Stimulated activated CD8-positive, alpha-beta memory T cell treated with anti-CD3 and anti-CD28 coated beads, Interleukin-15, amount 100 ng/mL, for 24 hours (primary cell): ENCODE data around the gene PIGN.

Source experiments
- DNase-seq: peaks from one replicate; pipeline ENCODE4 v3.0.0-alpha.2; 2020; ENCODE audit warnings: low read depth

Gene PIGN, protein sequence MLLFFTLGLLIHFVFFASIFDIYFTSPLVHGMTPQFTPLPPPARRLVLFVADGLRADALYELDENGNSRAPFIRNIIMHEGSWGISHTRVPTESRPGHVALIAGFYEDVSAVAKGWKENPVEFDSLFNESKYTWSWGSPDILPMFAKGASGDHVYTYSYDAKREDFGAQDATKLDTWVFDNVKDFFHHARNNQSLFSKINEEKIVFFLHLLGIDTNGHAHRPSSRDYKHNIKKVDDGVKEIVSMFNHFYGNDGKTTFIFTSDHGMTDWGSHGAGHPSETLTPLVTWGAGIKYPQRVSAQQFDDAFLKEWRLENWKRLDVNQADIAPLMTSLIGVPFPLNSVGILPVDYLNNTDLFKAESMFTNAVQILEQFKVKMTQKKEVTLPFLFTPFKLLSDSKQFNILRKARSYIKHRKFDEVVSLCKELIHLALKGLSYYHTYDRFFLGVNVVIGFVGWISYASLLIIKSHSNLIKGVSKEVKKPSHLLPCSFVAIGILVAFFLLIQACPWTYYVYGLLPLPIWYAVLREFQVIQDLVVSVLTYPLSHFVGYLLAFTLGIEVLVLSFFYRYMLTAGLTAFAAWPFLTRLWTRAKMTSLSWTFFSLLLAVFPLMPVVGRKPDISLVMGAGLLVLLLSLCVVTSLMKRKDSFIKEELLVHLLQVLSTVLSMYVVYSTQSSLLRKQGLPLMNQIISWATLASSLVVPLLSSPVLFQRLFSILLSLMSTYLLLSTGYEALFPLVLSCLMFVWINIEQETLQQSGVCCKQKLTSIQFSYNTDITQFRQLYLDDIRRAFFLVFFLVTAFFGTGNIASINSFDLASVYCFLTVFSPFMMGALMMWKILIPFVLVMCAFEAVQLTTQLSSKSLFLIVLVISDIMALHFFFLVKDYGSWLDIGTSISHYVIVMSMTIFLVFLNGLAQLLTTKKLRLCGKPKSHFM

GRCh38 chr18:62186774-62187542, at the start of gene PIGN, which contains the start of gene RELCH:
Gene PIGN, minus strand, starts transcription at chr18:62187056. Its CDS starts 25,703 bp downstream, at chr18:62161353.
Gene RELCH, plus strand, starts transcription at chr18:62187255. Its CDS starts 251 bp downstream, at chr18:62187506.
- DNase-seq, result peak; percentile 67

DNA sequence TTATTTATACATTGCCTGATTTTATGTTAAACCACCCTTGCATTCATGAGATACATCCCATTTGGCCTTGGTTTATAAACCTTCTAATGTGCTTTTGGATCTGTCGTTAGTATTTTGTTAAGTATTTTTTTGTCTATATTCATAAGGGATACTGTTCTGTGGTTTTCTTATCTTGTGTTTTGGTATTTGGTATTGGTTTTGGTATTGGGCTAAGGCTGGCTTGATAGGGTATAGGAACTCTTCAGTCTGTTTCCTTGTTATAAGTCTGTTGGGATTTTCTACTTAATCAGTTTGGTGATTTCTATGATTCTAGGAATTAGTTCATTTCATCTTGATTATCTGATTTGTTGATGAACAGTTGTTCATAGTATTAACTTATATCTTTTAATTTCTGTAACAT, 49.4 kb upstream of the PIGN start:
- no peak for DNase-seq

- DNase-seq, result no peak
Measured at GRCh38 chr18:62226047-62226446, 39.2 kb upstream of the PIGN start.

DNA sequence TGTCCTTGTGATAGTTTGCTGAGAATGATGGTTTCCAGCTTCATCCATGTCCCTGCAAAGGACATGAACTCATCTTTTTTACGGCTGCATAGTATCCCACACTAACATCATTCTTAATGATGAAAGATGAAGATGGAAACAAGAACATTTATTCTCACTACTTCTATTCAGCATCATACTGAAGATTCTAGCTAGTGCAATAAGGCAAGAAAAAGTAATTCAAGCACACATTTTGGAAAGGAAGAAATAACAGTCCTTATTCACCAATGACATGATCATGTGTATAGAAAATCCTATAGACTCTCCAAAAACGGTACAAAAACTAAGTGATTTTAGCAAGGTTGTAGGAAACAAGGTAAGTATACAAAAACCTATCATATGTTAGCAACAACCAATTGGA, 37.4 kb upstream of the PIGN start:
- DNase-seq, result no peak

DNA sequence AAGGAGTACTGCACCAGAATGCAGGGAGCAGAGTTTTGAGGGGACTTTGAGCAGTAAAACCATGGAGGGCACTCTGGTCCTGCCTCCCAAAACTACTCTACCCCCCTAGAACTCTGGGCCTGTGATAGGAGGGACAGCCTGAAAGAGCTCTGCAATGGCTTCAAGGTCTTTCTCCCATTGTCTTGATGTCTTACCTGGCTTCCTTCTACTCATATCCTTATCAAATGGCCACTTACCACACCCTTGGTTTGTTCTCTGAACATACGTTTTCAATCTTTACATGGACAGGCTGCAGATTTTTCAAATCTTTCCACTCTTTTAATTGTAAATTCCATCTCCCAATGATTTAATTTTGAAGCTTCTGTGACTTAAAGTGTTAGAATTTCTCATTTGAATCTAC, 27.9 kb upstream of the PIGN start:
- no peak for DNase-seq

GRCh38 chr18:62211325-62211828, 24.5 kb upstream of the PIGN start:
- DNase-seq, result no peak

GRCh38 chr18:62210138-62210537, 23.3 kb upstream of the PIGN start:
- DNase-seq, result no peak

DNA sequence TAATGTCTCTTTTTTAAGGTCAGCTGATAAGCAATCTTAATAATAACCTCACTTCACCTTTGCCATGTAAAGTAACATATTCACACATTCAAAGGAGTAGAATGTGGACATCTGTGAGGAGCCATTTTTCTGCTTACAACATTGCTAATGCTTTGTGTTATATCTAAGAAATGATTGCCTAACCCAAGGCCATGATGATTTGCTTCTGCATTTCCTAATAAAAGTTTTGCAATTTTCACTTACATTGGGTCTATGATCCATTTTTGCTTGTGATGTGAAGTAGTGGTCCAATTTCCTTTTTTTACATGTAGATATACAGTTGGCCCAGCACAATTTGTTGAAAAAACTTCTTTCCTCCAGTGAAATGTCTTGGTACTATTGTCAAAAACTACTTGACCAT, 22.2 kb upstream of the PIGN start:
- DNase-seq, result no peak

- no peak for DNase-seq
Measured at GRCh38 chr18:62206593-62206992, 19.7 kb upstream of the PIGN start.

- no peak for DNase-seq
Measured at GRCh38 chr18:62205824-62206223, 19.0 kb upstream of the PIGN start.

GRCh38 chr18:62201870-62202269, 15.0 kb upstream of the PIGN start:
- no peak for DNase-seq

DNA sequence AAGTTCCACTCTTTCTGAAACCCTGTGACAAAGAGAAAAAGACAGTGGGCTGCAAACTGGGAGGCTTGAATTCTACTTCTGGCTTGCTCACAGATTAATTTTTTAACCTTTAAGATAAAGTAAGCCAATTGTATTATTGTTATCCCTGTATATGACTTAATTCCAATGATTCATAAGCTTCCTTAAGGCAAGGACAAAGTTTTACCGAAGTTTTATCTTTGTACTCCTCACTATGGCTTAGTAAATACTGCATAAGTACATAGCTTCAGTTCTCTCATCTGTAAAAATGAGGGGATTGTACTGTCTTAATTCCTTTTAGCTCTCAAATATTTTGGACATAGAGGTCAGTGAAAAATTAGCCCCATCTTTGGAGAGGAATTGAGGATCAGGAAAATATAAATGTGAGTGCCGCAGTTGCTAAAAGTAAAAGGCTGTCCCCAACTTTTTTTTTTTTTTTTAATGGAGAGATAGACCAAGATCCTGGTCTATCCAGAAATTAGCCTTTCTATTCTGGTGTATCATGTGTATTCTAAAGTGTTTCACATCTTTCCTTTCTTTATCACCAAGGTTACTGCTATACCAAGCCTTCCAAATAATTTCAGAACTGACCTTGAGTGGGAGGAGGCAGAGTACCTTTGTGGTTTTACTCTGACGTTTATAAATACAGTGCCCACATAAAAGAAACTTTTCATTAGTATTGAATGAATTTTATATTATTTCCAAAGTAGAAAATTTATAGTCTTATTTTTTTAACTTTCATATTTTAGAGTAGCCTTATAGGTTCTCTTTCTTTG, 13.5 kb upstream of the PIGN start:
- DNase-seq, result no peak

- DNase-seq, result no peak
Measured at GRCh38 chr18:62199629-62200028, 12.8 kb upstream of the PIGN start.

DNA sequence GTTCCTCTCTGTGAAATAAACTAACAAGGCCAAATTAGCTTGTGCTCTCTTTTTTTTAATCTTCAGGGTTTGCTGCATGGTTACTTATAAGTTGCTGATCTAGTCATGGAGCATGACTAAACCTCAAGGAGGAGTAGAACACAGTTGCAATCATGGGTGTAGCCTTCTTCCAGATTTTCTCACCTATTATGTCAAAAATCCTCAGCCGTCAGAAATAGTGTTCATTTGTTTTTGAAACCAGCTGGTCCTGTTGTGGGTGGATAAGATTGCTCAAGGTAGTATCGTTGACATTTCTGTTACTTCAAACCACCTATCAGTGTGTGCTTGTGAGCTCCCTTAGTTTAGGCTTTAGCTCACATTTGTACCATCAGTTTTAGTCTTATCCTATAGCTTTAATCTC, 11.4 kb upstream of the PIGN start:
- no peak for DNase-seq

DNA sequence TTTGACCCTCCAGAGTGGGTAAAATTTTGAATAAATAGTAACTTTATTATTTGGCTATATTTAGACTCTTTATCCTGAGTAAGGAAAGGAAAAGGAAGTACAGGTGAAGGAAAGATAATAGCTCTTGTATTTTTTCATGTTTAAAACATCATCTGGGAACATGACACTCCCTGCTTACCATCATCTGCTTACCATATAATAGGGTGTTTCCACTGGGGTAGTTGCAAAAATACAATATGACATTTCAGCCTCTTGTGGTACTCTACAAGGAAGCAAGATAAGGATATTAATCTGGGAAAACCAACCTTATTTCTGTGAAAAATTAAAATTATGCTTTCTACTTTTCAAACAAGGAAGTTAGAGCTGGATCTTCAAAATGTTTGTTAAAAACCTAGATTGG, 10.1 kb upstream of the PIGN start:
- no peak for DNase-seq

GRCh38 chr18:62196079-62196478, 9.2 kb upstream of the PIGN start:
- DNase-seq, result no peak

- no peak for DNase-seq
Measured at GRCh38 chr18:62189208-62189607, 2.4 kb upstream of the PIGN start.

DNA sequence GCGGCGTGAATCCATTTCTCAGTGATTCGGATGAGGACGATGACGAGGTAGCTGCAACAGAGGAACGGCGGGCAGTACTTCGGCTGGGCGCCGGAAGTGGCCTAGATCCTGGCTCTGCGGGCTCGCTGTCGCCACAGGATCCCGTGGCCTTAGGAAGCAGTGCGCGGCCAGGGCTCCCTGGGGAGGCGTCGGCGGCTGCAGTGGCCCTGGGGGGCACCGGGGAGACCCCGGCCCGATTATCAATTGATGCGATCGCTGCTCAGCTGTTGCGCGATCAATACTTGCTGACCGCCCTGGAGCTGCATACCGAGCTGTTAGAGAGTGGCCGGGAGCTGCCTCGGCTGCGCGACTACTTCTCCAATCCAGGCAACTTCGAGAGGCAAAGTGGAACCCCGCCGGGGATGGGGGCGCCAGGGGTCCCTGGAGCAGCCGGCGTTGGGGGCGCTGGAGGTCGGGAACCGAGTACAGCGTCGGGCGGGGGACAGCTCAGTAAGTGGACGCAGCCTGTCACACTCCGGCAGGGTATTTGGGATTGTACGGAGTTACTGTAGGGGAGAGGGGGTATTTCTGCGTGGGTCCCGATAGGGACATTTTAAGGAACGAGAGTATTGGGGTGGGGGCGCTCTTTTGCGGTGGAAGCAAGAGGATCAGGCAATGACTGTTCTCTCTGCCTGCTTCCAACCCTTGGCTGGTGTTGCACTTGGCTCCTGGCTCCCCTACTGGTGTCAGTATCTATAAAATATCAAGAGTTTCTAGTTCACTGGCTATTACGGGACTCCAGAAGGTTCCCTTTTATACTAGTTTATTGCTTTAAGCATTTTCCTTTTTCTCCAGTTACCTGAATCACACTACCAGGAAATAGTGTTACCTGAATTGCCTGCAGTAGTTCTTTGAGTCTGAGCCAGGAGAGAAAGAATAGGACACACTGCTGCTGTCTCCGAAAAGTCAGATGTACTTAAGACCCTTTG, 971 bp upstream of the PIGN start:
- no peak for DNase-seq

DNA sequence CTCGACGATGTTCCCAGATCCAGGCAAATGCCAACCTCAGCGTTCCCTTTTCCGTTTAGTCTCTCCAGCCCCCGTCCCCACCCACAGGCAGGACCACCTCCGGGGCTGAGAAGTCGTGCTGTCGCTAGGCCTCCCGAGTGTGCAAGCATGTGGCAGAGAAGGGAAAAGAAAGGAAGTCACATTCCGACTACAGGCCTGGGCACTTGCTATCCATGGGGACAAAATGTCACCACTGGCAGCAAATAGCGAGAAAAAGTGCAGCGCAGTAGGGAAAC, 420 bp downstream of the PIGN start:
- DNase-seq, result no peak

DNA sequence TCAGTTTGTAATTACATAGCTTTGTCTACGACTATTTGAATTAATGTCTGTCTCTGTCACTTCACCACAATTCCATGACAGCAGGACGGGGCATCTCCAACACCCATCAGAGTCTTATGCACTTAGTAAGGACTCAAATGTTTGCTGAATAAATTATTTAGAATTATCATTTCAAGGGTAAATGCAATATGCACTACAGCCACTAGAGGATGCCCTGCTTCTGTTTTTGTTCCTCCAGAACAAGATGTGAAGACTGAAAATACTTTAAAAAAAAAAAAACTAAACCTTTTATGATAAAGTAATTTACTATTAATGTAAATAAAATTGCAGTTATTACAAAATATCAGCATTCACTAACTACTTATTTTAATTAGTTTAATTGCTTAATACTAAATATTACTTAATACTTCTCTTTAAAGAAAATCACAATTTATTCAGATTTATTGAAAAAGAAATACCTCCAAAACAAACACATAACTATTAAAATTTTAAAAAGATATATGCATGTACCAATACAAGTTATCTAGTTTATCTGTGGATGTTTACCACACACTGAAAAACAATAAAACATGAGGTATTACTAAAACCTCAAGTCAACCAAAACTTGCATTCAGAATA, 3.2 kb downstream of the PIGN start:
- DNase-seq, result no peak
